Spleen (tissue), 11 donors: ENCODE data around the gene ZNF329. TPM values are rescaled to one million over a fixed set of nuclear protein-coding genes. Genes with fewer than 3 reads are reported as not detected.

ENCODE experiments used
- DNase-seq: peaks from one replicate; pipeline ENCODE4 v3.0.0-alpha.2; 2020
- H3K27ac ChIP-seq, 8 donors: fragments of 200-600 bp; sonication (generic) in 7 of 8; 1 replicate in 4 of 8; 2 replicates in 4 of 8; pipeline versions ENCODE4 v1.5.0 to v1.8.0; 2016 to 2021; ENCODE audit warnings: inconsistent platforms in 4 of 8, mild to moderate bottlenecking in 4 of 8, moderate library complexity in 1 of 8
- H3K27me3 ChIP-seq, 7 donors: fragments of 200-600 bp; sonication (generic) in 6 of 7; replicated peaks in 1 of 7; 1 replicate in 4 of 7; 2 replicates in 3 of 7; pipeline versions ENCODE4 v1.5.0 to v1.8.0; 2016 to 2021; ENCODE audit warnings: inconsistent platforms in 3 of 7, mild to moderate bottlenecking in 1 of 7
- H3K36me3 ChIP-seq, 6 donors: fragments of 200-600 bp; sonication (generic) in 5 of 6; 1 replicate in 4 of 6; 2 replicates in 2 of 6; pipeline versions ENCODE4 v1.5.0 to v1.8.0; 2016 to 2021; ENCODE audit warnings: inconsistent platforms in 2 of 6
- H3K4me1 ChIP-seq, 6 donors: fragments of 200-600 bp; sonication (generic) in 5 of 6; 1 replicate in 3 of 6; 2 replicates in 3 of 6; pipeline versions ENCODE4 v1.5.0 to v1.8.0; 2016 to 2021; ENCODE audit warnings: inconsistent platforms in 3 of 6
- H3K4me3 ChIP-seq, 8 donors: fragments of 200-600 bp; sonication (generic) in 7 of 8; 1 replicate in 4 of 8; 2 replicates in 4 of 8; pipeline versions ENCODE4 v1.5.0 to v1.8.0; 2016 to 2021; ENCODE audit warnings: inconsistent platforms in 4 of 8, mild to moderate bottlenecking in 4 of 8, moderate library complexity in 2 of 8
- H3K9me3 ChIP-seq, 8 donors: fragments of 200-600 bp; sonication (generic) in 7 of 8; 1 replicate in 4 of 8; 2 replicates in 4 of 8; pipeline versions ENCODE4 v1.5.0 to v1.8.0; 2016 to 2021; ENCODE audit warnings: inconsistent platforms in 4 of 8
- POLR2A ChIP-seq, 3 donors: fragments of 450-650 bp; IDR thresholded peaks; one replicate each; pipeline ENCODE4 v1.5.1; 2017; ENCODE audit warnings: antibody characterized with exemption in 3 of 3, mild to moderate bottlenecking in 1 of 3
- POLR2AphosphoS5 ChIP-seq, 3 donors: sonication (generic); formaldehyde crosslinking; IDR thresholded peaks; one replicate each; pipeline ENCODE4 v1.5.1; 2017; ENCODE audit warnings: antibody characterized with exemption in 3 of 3
- WGBS, 5 donors: extraction: QIAGEN DNeasy Blood & Tissue Kit in 3 of 5; methylation state at CpG; one replicate each; pipeline versions ENCODE4 v1.1.5 to v1.1.7; 2013 to 2018; 5-methylcytosine and 5-hydroxymethylcytosine counted together
- intact Hi-C: fragments of 100-400 bp; cut with DNase I; formaldehyde crosslinking; loops from one replicate; pipeline ENCODE4 v1.15.0; 2023; ENCODE audit warnings: low total_unique reads
- polyA plus RNA-seq, 3 donors: library from polyadenylated mRNA; stranded (reverse); fragments of 200-250 nt; gene quantifications; one replicate each; pipeline ENCODE4 v1.2.1, GENCODE V29; 2013
- total RNA-seq, 7 donors: library from RNA; depleted of rRNA in 3 of 7; stranded (reverse); fragments of >200 nt in 3 of 7; fragmentation: NEBNext Ultra II Directional in 4 of 7; extraction: Animal tissue kit (Norgen Biotek cat#: 25700) in 4 of 7; gene quantifications; one replicate each; pipeline versions ENCODE4 v1.1.0 to v1.2.1, GENCODE V29; 2016 to 2021
- TF ChIP-seq, protein P1 (sequence below), 11 experiments: fragments of 200-600 bp in 7 of 11; fragments of 450-650 bp in 4 of 11; sonication (generic) in 4 of 11; IDR thresholded peaks in 8 of 11; conservative IDR thresholded peaks in 3 of 11; 1 replicate in 7 of 11; 2 replicates in 4 of 11; pipeline versions ENCODE4 v1.4.0 to v1.8.0; 2016 to 2021; ENCODE audit warnings: antibody characterized with exemption in 11 of 11, inconsistent platforms in 4 of 11, mild to moderate bottlenecking in 1 of 11
- donor health status: healthy with polysubstance abuse.
- donor health status: DM: no; HTN: no; CAD: no; lungs with moderate emphysema.
- donor health status: DM: no; HTN: no; CAD: no.
- donor health status: Bipolar disorder and iron deficiency.
- donor health status: healthy.
- donor health status: DM: no; HTN: no; CAD: no.
- donor health status: DM: yes; HTN: yes; CAD: no.

Gene ZNF329
- total and polyA plus RNA-seq, 10 donors = 3.8 to 13.4 (median 9.3) TPM

GRCh38 chr19:58182989-58183816 is 32.6 kb upstream of the ZNF329 start, which contains the start of gene ZNF274:
Gene ZNF274 (plus strand): TSS chr19:58183061. CDS start chr19:58183966, 905 bp downstream.
- intact Hi-C loops = no loop called here
- H3K27me3 ChIP-seq = no peaks in the 10 kb centered on the region
- H3K4me3 ChIP-seq = peak within 1 kb of the TSS; percentile 47 to 92 (median 68)
- TF ChIP-seq, protein P1, sequence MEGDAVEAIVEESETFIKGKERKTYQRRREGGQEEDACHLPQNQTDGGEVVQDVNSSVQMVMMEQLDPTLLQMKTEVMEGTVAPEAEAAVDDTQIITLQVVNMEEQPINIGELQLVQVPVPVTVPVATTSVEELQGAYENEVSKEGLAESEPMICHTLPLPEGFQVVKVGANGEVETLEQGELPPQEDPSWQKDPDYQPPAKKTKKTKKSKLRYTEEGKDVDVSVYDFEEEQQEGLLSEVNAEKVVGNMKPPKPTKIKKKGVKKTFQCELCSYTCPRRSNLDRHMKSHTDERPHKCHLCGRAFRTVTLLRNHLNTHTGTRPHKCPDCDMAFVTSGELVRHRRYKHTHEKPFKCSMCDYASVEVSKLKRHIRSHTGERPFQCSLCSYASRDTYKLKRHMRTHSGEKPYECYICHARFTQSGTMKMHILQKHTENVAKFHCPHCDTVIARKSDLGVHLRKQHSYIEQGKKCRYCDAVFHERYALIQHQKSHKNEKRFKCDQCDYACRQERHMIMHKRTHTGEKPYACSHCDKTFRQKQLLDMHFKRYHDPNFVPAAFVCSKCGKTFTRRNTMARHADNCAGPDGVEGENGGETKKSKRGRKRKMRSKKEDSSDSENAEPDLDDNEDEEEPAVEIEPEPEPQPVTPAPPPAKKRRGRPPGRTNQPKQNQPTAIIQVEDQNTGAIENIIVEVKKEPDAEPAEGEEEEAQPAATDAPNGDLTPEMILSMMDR (IDR thresholded peaks at IDR 0.05 in 8 of 11, conservative IDR thresholded peaks at IDR 0.05 in 3 of 11) = no peak
- peak; percentile 17 to 80 (median 45) for TF ChIP-seq POLR2A (IDR thresholded peaks at IDR 0.05)
- TF ChIP-seq POLR2AphosphoS5 (IDR thresholded peaks at IDR 0.05) = peak; percentile 97 to 98 (median 98)
- peak; percentile 99 for DNase-seq
- 1 to 2% (median 1%) methylated on average over 16 to 80 of the region's 80 CpGs for WGBS, 5 donors
- peak within 1 kb of the TSS; percentile 98 to 100 (median 100) for H3K27ac ChIP-seq
- peaks cover 16 to 78% (median 52%) of the 10 kb centered on the region in 6 donors for H3K36me3 ChIP-seq
- peaks cover 53 to 96% (median 92%) of the 10 kb centered on the region in 8 donors for H3K9me3 ChIP-seq
- H3K4me1 ChIP-seq = peaks cover 4 to 20% (median 11%) of the 10 kb centered on the region in 6 donors

GRCh38 chr19:58182577-58182988 is 32.0 kb upstream of the ZNF329 start:
- no peaks in the 10 kb centered on the region for H3K27me3 ChIP-seq
- H3K4me1 ChIP-seq = peaks cover 4 to 20% (median 11%) of the 10 kb centered on the region in 6 donors
- no peak for DNase-seq
- H3K4me3 ChIP-seq = peak overlapping the region in 7 of 8 donors; percentile 47 to 92 (median 68)
- WGBS, 5 donors = 5 to 12% (median 8%) methylated on average over 17 of the region's 17 CpGs
- peaks cover 15 to 78% (median 51%) of the 10 kb centered on the region in 6 donors for H3K36me3 ChIP-seq
- TF ChIP-seq, protein P1 (IDR thresholded peaks at IDR 0.05 in 8 of 11, conservative IDR thresholded peaks at IDR 0.05 in 3 of 11) = no peak
- TF ChIP-seq POLR2A (IDR thresholded peaks at IDR 0.05) = no peak
- TF ChIP-seq POLR2AphosphoS5 (IDR thresholded peaks at IDR 0.05) = no peak
- peaks cover 52 to 96% (median 92%) of the 10 kb centered on the region in 8 donors for H3K9me3 ChIP-seq
- intact Hi-C loops = no loop called here
- H3K27ac ChIP-seq = peak overlapping the region; percentile 98 to 100 (median 100)

DNA sequence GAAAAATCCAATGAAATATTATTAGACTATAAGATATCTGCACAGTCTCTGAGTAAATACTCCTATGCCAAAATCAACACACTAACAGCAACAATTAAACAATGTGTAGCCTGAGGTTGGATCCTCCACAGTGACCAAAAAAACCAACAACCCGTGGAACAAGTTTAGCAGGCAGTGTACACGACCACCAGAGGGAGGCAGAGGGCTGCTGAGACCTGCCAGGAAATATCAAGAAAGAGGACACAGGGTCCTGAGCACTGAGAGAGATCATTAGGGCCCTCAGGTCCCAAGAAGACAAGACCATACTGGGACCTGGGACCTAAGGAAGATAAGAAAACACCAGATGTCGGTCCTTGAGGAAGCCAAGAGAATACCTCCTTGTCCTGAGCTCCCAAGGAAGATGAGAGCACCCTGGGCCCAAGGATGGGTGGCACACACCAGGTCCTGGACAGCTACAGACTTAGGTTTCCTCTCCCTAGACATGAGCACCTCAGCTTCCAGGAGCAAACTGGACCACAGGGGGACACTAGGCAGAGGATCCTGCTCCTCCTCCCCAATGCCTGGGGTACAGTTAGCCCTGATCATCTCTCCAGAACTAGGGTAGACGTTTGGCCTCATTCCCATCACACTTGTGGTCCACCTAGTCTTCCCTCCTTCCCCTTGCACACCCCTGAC is 31.4 kb upstream of the ZNF329 start:
- Histone ChIP-seq H3K27ac (peak overlapping the region; percentile 98 to 100 (median 100)), H3K36me3 (peaks cover 9 to 78% (median 46%) of the 10 kb centered on the region in 6 donors), H3K27me3 (no peaks in the 10 kb centered on the region), H3K4me1 (peaks cover 4 to 20% (median 11%) of the 10 kb centered on the region in 6 donors), H3K9me3 (peaks cover 48 to 96% (median 92%) of the 10 kb centered on the region in 8 donors), H3K4me3 (peak overlapping the region in 6 of 8 donors; percentile 47 to 92 (median 68))
- TF ChIP-seq POLR2A (IDR thresholded peaks at IDR 0.05) = no peak
- TF ChIP-seq POLR2AphosphoS5 (IDR thresholded peaks at IDR 0.05) = no peak
- TF ChIP-seq, protein P1 (IDR thresholded peaks at IDR 0.05 in 8 of 11, conservative IDR thresholded peaks at IDR 0.05 in 3 of 11) = peak in 9 of 11 experiments; percentile 14 to 64 (median 36)
- DNase-seq = peak; percentile 81
- WGBS, 5 donors = 46 to 64% (median 54%) methylated on average over 4 of the region's 4 CpGs
- intact Hi-C loops = no loop called here
